ENCODE results near the gene OTUD3. TPM values are rescaled to one million over a fixed set of nuclear protein-coding genes. Genes with fewer than 3 reads are reported as not detected.

OTUD3 gene
- total and polyA plus RNA-seq, 9 of the 15 experiments (the other 6 are each of a cell fraction or from before 2014, with no cell fraction given): 2.0 to 16.6 (median 11.0) TPM

GRCh38 chr1:19877821-19878636, 4.2 kb upstream of the OTUD3 start (continued):
- TF ChIP-seq, protein P1, sequence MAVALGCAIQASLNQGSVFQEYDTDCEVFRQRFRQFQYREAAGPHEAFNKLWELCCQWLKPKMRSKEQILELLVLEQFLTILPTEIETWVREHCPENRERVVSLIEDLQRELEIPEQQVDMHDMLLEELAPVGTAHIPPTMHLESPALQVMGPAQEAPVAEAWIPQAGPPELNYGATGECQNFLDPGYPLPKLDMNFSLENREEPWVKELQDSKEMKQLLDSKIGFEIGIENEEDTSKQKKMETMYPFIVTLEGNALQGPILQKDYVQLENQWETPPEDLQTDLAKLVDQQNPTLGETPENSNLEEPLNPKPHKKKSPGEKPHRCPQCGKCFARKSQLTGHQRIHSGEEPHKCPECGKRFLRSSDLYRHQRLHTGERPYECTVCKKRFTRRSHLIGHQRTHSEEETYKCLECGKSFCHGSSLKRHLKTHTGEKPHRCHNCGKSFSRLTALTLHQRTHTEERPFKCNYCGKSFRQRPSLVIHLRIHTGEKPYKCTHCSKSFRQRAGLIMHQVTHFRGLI (CRISPR knock-in tag; IDR thresholded peaks at IDR 0.05): 0 out of 2 replicates have a peak, but pooled peaks have one; percentile 59
- TF ChIP-seq ZNF41 (CRISPR knock-in tag; conservative IDR thresholded peaks at IDR 0.05): 0 out of 2 replicates have a peak, but pooled peaks have one; percentile 75
- peak; percentile 64; the same call in 1 of the 2 replicates for TF ChIP-seq EHMT2 (IDR thresholded peaks at IDR 0.05)
- no peak for TF ChIP-seq BRF1 (IDR thresholded peaks at IDR 0.05; ENCODE audit: borderline replicate concordance, extremely low read depth, insufficient read length)
- TF ChIP-seq, protein P2, sequence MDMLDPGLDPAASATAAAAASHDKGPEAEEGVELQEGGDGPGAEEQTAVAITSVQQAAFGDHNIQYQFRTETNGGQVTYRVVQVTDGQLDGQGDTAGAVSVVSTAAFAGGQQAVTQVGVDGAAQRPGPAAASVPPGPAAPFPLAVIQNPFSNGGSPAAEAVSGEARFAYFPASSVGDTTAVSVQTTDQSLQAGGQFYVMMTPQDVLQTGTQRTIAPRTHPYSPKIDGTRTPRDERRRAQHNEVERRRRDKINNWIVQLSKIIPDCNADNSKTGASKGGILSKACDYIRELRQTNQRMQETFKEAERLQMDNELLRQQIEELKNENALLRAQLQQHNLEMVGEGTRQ (CRISPR knock-in tag; IDR thresholded peaks at IDR 0.05): peak; percentile 31
- TF ChIP-seq SMAD4 (CRISPR knock-in tag; conservative IDR thresholded peaks at IDR 0.05): peak; percentile 74
- TF ChIP-seq, protein P3, sequence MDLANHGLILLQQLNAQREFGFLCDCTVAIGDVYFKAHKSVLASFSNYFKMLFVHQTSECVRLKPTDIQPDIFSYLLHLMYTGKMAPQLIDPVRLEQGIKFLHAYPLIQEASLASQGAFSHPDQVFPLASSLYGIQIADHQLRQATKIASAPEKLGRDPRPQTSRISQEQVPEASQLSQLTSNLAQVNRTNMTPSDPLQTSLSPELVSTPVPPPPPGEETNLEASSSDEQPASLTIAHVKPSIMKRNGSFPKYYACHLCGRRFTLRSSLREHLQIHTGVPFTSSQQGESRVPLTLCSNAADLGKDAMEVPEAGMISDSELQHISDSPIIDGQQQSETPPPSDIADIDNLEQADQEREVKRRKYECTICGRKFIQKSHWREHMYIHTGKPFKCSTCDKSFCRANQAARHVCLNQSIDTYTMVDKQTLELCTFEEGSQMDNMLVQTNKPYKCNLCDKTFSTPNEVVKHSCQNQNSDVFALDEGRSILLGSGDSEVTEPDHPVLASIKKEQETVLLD (IDR thresholded peaks at IDR 0.05): no peak
- TF ChIP-seq ZMIZ1 (IDR thresholded peaks at IDR 0.05; ENCODE audit: low read depth in 2 of 2, low read length in 2 of 2): peak in 1 of 2 experiments; percentile 56; a peak in 1 of 4 replicates
- TF ChIP-seq NR4A1 (CRISPR knock-in tag; IDR thresholded peaks at IDR 0.05): no peak
- TF ChIP-seq NR4A1 (tag; IDR thresholded peaks at IDR 0.05): 0 out of 2 replicates have a peak, but pooled peaks have one; percentile 81
- no peak for TF ChIP-seq ARID4B (CRISPR knock-in tag; IDR thresholded peaks at IDR 0.05)
- TF ChIP-seq BRD4 (IDR thresholded peaks at IDR 0.05): peak; percentile 32; the same call in 1 of the 2 replicates
